PC-3 (cell line): Measurements from ENCODE around the gene ITM2C. TPM values are rescaled to one million over a fixed set of nuclear protein-coding genes. Genes with fewer than 3 reads are reported as not detected.

Experiments
- ATAC-seq: fragments of 200-7000 bp; cut with Tn5 transposase; 2 replicates; pipeline ENCODE4 v1.9.1; 2020; ENCODE audit warnings: mild to moderate bottlenecking, moderate library complexity
- BruUV-seq: library from RNA; stranded (reverse); fragments of 400-500 nt; replicated peaks from 2 replicates; lab custom pipeline; 2021; lab: Mats Ljungman, UMichigan
- CTCF ChIA-PET: fragments of 300-600 bp; sonication (Branson Sonifier 250); formaldehyde crosslinking; loops from one replicate; lab custom pipeline; 2022; ENCODE audit warnings: antibody characterized with exemption; lab: Charles Lee
- POLR2A ChIA-PET: fragments of 300-600 bp; sonication (Branson Sonifier 250); formaldehyde crosslinking; loops from one replicate; lab custom pipeline; 2022; ENCODE audit warnings: antibody characterized with exemption; ENCODE audit not compliant: unreplicated experiment; lab: Charles Lee
- DNase-seq: peaks from one replicate; pipeline ENCODE4 v3.0.0-alpha.2; 2015
- H2AFZ ChIP-seq: fragments of 300-600 bp; sonication (generic); 2 replicates; pipeline ENCODE4 v1.6.0; 2016; ENCODE audit warnings: antibody characterized with exemption, low read length
- H3F3A ChIP-seq: fragments of 300-600 bp; sonication (generic); one replicate; pipeline ENCODE4 v1.6.0; 2017; ENCODE audit warnings: antibody characterized with exemption, low read length, control low read depth, mild to moderate bottlenecking; ENCODE audit not compliant: unreplicated experiment
- H3K27ac ChIP-seq: fragments of 300-600 bp; sonication (generic); 2 replicates; pipeline ENCODE4 v1.5.1; 2016; ENCODE audit warnings: mild to moderate bottlenecking, low read length
- H3K27me3 ChIP-seq: fragments of 300-600 bp; sonication (generic); 2 replicates; pipeline ENCODE4 v1.6.1; 2016; ENCODE audit warnings: low read length, mixed read lengths
- H3K36me3 ChIP-seq: fragments of 300-600 bp; sonication (generic); 2 replicates; pipeline ENCODE4 v1.6.1; 2016; ENCODE audit warnings: low read depth, mixed run types, low read length, mixed read lengths
- H3K4me1 ChIP-seq: fragments of 300-600 bp; sonication (generic); 2 replicates; pipeline ENCODE4 v1.5.1; 2016; ENCODE audit warnings: low read length; ENCODE audit not compliant: insufficient read depth
- H3K4me2 ChIP-seq: fragments of 300-600 bp; sonication (generic); 2 replicates; pipeline ENCODE4 v1.6.0; 2016; ENCODE audit warnings: low read length
- H3K4me3 ChIP-seq: fragments of 300-600 bp; sonication (generic); 2 replicates; pipeline ENCODE4 v1.5.1; 2016; ENCODE audit warnings: mild to moderate bottlenecking, low read length, mixed read lengths
- H3K79me2 ChIP-seq: fragments of 300-600 bp; sonication (generic); 2 replicates; pipeline ENCODE4 v1.6.1; 2017; ENCODE audit warnings: low read length, mixed read lengths
- H3K9ac ChIP-seq: fragments of 300-600 bp; sonication (generic); 2 replicates; pipeline ENCODE4 v1.6.0; 2016; ENCODE audit warnings: mild to moderate bottlenecking, low read length
- H3K9me2 ChIP-seq: fragments of 300-600 bp; sonication (generic); replicated peaks from 2 replicates; pipeline ENCODE4 v1.6.1; 2016; ENCODE audit warnings: mixed run types, low read length, mixed read lengths
- H3K9me3 ChIP-seq: fragments of 300-600 bp; sonication (generic); 2 replicates; pipeline ENCODE4 v1.6.1; 2016; ENCODE audit warnings: low read length, mixed read lengths
- H4K20me1 ChIP-seq: fragments of 300-600 bp; sonication (generic); 2 replicates; pipeline ENCODE4 v1.6.1; 2016; ENCODE audit warnings: low read length, mixed read lengths
- CTCF ChIP-seq: fragments of 300-600 bp; sonication (generic); conservative IDR thresholded peaks from 2 replicates; pipeline ENCODE4 v1.5.1; 2017; ENCODE audit warnings: antibody characterized with exemption, low read depth, mild to moderate bottlenecking, low read length
- EZH2 ChIP-seq: fragments of 300-600 bp; sonication (generic); IDR thresholded peaks from one replicate; pipeline ENCODE4 v1.6.1; 2017; ENCODE audit warnings: antibody characterized with exemption, mild to moderate bottlenecking, low read length; ENCODE audit not compliant: unreplicated experiment
- EZH2phosphoT487 ChIP-seq: fragments of 300-600 bp; sonication (generic); IDR thresholded peaks from 2 replicates; pipeline ENCODE4 v1.6.1; 2018; ENCODE audit warnings: mild to moderate bottlenecking, antibody characterized with exemption, low read length, borderline replicate concordance
- intact Hi-C: fragments of 100-400 bp; cut with micrococcal nuclease; formaldehyde crosslinking; loops from 2 replicates; pipeline ENCODE4 v1.9.0; 2023
- total RNA-seq: library from RNA; depleted of rRNA; stranded (reverse); fragments of >200 nt; gene quantifications from 2 replicates; pipeline ENCODE4 v1.2.3, GENCODE V29; 2014

Gene ITM2C
- total RNA-seq, 1 experiment from 2014 or later: 111 TPM

- H3F3A ChIP-seq: no peaks in the 10 kb centered on the region
- H3K4me3 ChIP-seq: no peak overlapping the region
- H3K9me3 ChIP-seq: no peaks in the 10 kb centered on the region
- ChIA-PET POLR2A (no interaction called here), CTCF (no interaction called here)
- H4K20me1 ChIP-seq: no peaks in the 10 kb centered on the region
- H3K4me2 ChIP-seq: no peak overlapping the region
- no peak overlapping the region for H3K9ac ChIP-seq
- H3K27ac ChIP-seq: no peak overlapping the region
- ATAC-seq: no peak
- H2AFZ ChIP-seq: no peak overlapping the region
- DNase-seq: no peak
- BruUV-seq: no TSS peak
- intact Hi-C loops: no loop called here
- H3K27me3 ChIP-seq: no peaks in the 10 kb centered on the region
- H3K9me2 ChIP-seq: no peaks in the 10 kb centered on the region
- TF ChIP-seq CTCF: no peak
- no peak for TF ChIP-seq EZH2
- TF ChIP-seq EZH2phosphoT487: no peak
- H3K79me2 ChIP-seq: no peaks in the 10 kb centered on the region
- no peaks in the 10 kb centered on the region for H3K4me1 ChIP-seq
- H3K36me3 ChIP-seq: no peaks in the 10 kb centered on the region
Measured at GRCh38 chr2:230872151-230872967, 7.6 kb downstream of the ITM2C start.

GRCh38 chr2:230872968-230873660 lies 8.4 kb downstream of the ITM2C start:
- TF ChIP-seq CTCF (no peak), EZH2phosphoT487 (no peak), EZH2 (no peak)
- no TSS peak for BruUV-seq
- no peaks in the 10 kb centered on the region for H3K9me2 ChIP-seq
- H2AFZ ChIP-seq: no peak overlapping the region
- no peak for ATAC-seq
- DNase-seq: no peak
- H4K20me1 ChIP-seq: no peaks in the 10 kb centered on the region
- CTCF ChIA-PET: no interaction called here
- no peak overlapping the region for H3K4me3 ChIP-seq
- H3K36me3 ChIP-seq: no peaks in the 10 kb centered on the region
- H3F3A ChIP-seq: no peaks in the 10 kb centered on the region
- no peaks in the 10 kb centered on the region for H3K27me3 ChIP-seq
- H3K79me2 ChIP-seq: no peaks in the 10 kb centered on the region
- no peaks in the 10 kb centered on the region for H3K4me1 ChIP-seq
- intact Hi-C loops: no loop called here
- no peak overlapping the region for H3K9ac ChIP-seq
- no peak overlapping the region for H3K4me2 ChIP-seq
- POLR2A ChIA-PET: no interaction called here
- no peaks in the 10 kb centered on the region for H3K9me3 ChIP-seq
- H3K27ac ChIP-seq: no peak overlapping the region
